Activated CD4-positive, alpha-beta T cell treated with anti-CD3 and anti-CD28 coated beads, Interleukin-2, amount 50 U/mL, for 48 hours (primary cell): ENCODE measurements around the gene RANBP1.
A peak's percentile ranks its signal among the peaks of the same experiment; 100 is the strongest.

Source experiments
- DNase-seq, 2 experiments: peaks; one replicate each; pipeline ENCODE4 v3.0.0-alpha.2; 2020

Gene RANBP1

GRCh38 chr22:20109411-20110358 lies 6.2 kb upstream of the RANBP1 start:
- DNase-seq: no peak

- DNase-seq: no peak
Measured at GRCh38 chr22:20110359-20110985, 5.4 kb upstream of the RANBP1 start.

- DNase-seq: peak in 1 of 2 experiments; percentile 46
Measured at GRCh38 chr22:20111045-20111688, 4.7 kb upstream of the RANBP1 start.

GRCh38 chr22:20111689-20112622 lies 3.9 kb upstream of the RANBP1 start:
- DNase-seq: no peak

GRCh38 chr22:20112623-20113511 lies 3.0 kb upstream of the RANBP1 start:
- no peak for DNase-seq

- DNase-seq: no peak
Measured at GRCh38 chr22:20113551-20114310, 2.2 kb upstream of the RANBP1 start.

GRCh38 chr22:20114506-20115475 lies 1.1 kb upstream of the RANBP1 start:
- no peak for DNase-seq

GRCh38 chr22:20116376-20116950 lies 559 bp downstream of the RANBP1 start:
- no peak for DNase-seq

- DNase-seq: peak; percentile 96 to 97
Measured at GRCh38 chr22:20116951-20117632, 1.2 kb downstream of the RANBP1 start, which contains the start of gene TRMT2A. Gene TRMT2A, minus strand, starts transcription at chr22:20117226. Its CDS starts 320 bp downstream, at chr22:20116906.

- DNase-seq: peak; percentile 83 to 88
Measured at GRCh38 chr22:20117633-20118299, 1.9 kb downstream of the RANBP1 start.

- DNase-seq: no peak
Measured at GRCh38 chr22:20118300-20119020, 2.6 kb downstream of the RANBP1 start.

GRCh38 chr22:20121856-20122415 lies 6.0 kb downstream of the RANBP1 start:
- DNase-seq: no peak

GRCh38 chr22:20123366-20124082 lies 7.6 kb downstream of the RANBP1 start:
- DNase-seq: no peak

GRCh38 chr22:20124083-20124787 lies 8.3 kb downstream of the RANBP1 start:
- no peak for DNase-seq
